ENCODE measurements around the gene SCRN3.

DNA sequence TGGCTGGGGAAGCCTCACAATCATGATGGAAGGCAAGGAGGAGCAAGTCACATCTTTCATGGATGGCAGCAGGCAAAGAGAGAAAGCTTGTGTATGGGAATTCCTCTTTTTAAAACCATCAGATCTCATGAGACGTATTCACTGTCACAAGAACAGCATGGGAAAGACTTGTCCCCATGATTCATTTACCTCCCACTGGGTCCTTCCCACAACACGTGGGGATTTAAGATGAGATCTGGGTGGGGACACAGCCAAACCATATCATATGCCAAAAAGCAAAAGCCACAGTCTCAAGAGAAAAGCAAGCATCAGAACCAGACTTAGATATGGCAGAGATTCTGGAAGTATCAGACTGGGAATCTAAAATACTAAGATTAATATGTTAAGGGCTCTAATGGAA, 30.0 kb upstream of the SCRN3 start:
- TF ChIP-seq, protein P1, sequence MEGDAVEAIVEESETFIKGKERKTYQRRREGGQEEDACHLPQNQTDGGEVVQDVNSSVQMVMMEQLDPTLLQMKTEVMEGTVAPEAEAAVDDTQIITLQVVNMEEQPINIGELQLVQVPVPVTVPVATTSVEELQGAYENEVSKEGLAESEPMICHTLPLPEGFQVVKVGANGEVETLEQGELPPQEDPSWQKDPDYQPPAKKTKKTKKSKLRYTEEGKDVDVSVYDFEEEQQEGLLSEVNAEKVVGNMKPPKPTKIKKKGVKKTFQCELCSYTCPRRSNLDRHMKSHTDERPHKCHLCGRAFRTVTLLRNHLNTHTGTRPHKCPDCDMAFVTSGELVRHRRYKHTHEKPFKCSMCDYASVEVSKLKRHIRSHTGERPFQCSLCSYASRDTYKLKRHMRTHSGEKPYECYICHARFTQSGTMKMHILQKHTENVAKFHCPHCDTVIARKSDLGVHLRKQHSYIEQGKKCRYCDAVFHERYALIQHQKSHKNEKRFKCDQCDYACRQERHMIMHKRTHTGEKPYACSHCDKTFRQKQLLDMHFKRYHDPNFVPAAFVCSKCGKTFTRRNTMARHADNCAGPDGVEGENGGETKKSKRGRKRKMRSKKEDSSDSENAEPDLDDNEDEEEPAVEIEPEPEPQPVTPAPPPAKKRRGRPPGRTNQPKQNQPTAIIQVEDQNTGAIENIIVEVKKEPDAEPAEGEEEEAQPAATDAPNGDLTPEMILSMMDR (IDR thresholded peaks at IDR 0.05) = no peak
- TF ChIP-seq NR3C1 (IDR thresholded peaks at IDR 0.05) (no peak), POLR2A (IDR thresholded peaks at IDR 0.05; ENCODE audit: low read length) (no peak), HDAC2 (IDR thresholded peaks at IDR 0.05) (no peak), CBX2 (IDR thresholded peaks at IDR 0.05; ENCODE audit: borderline replicate concordance, low read depth) (no peak), MAZ (IDR thresholded peaks at IDR 0.05; ENCODE audit: borderline replicate concordance, low read depth, low read length) (no peak), ZSCAN20 (CRISPR knock-in tag; IDR thresholded peaks at IDR 0.05) (no peak), RCOR1 (IDR thresholded peaks at IDR 0.05; ENCODE audit: low read depth, low read length) (no peak), CHD2 (IDR thresholded peaks at IDR 0.05; ENCODE audit: low read length, partially characterized antibody) (no peak), CEBPB (IDR thresholded peaks at IDR 0.05) (no peak), TP53 (CRISPR knock-in tag; IDR thresholded peaks at IDR 0.05) (no peak), CBX8 (IDR thresholded peaks at IDR 0.05) (no peak)
- TF ChIP-seq, protein P2, sequence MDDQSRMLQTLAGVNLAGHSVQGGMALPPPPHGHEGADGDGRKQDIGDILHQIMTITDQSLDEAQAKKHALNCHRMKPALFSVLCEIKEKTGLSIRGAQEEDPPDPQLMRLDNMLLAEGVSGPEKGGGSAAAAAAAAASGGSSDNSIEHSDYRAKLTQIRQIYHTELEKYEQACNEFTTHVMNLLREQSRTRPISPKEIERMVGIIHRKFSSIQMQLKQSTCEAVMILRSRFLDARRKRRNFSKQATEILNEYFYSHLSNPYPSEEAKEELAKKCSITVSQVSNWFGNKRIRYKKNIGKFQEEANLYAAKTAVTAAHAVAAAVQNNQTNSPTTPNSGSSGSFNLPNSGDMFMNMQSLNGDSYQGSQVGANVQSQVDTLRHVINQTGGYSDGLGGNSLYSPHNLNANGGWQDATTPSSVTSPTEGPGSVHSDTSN (IDR thresholded peaks at IDR 0.05) = no peak
- TF ChIP-seq, protein P3, sequence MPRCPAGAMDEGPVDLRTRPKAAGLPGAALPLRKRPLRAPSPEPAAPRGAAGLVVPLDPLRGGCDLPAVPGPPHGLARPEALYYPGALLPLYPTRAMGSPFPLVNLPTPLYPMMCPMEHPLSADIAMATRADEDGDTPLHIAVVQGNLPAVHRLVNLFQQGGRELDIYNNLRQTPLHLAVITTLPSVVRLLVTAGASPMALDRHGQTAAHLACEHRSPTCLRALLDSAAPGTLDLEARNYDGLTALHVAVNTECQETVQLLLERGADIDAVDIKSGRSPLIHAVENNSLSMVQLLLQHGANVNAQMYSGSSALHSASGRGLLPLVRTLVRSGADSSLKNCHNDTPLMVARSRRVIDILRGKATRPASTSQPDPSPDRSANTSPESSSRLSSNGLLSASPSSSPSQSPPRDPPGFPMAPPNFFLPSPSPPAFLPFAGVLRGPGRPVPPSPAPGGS (IDR thresholded peaks at IDR 0.05) = no peak

Measured in A549 (cell line).